GM12801 (cell line): ENCODE data around the gene ITGAL.

Experiments
- CTCF ChIP-seq: IDR thresholded peaks from one replicate; pipeline ENCODE4 v1.5.1; 2011; ENCODE audit warnings: control low read depth; ENCODE audit not compliant: insufficient read length; ENCODE audit errors: extremely low read depth

The ITGAL gene

GRCh38 chr16:30491229-30491628 lies 18.7 kb downstream of the ITGAL start:
- TF ChIP-seq CTCF: no peak

DNA sequence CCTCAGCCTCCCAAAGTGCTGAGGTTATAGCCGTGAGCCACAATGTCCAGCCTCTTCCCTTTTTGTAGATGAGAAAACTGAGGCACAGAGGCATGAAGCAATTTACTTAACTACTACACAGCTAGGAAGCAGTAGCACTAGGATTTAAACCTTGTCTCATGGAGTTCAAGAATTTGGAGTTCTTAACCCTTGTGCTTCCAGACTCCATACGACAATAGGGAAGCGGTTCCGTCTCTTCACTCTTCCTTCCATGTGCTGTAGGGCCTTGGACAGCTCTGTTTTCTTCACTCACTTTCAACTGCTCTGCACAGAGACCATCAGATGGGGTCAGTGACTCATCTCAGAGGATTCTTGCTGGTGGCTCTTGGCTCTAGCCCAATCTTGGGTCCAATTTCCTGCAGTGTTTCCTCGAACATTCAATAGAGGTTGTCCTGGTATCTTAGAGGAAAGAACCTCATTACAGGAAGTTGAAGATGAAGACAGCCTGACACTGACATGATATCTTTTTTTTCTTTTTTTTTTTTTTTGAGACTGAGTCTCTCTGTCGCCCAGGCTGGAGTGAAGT lies 19.3 kb downstream of the ITGAL start:
- TF ChIP-seq CTCF: no peak

- no peak for TF ChIP-seq CTCF
Observed at GRCh38 chr16:30493941-30494488, 21.5 kb downstream of the ITGAL start.

DNA sequence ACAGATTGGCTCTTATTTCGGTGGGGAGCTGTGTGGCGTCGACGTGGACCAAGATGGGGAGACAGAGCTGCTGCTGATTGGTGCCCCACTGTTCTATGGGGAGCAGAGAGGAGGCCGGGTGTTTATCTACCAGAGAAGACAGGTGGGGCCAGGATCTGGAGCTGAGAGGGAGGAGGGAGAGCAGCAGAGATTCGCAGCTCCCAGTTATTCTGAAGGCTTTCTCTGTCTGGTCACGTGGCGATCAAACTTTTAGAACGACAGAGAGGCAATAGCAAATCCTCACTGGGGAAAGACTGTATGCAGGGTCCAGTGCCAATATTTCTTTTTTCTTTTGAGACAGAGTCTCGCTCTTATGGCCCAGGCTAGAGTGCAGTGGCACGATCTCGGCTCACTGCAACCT lies 22.2 kb downstream of the ITGAL start:
- TF ChIP-seq CTCF: no peak

DNA sequence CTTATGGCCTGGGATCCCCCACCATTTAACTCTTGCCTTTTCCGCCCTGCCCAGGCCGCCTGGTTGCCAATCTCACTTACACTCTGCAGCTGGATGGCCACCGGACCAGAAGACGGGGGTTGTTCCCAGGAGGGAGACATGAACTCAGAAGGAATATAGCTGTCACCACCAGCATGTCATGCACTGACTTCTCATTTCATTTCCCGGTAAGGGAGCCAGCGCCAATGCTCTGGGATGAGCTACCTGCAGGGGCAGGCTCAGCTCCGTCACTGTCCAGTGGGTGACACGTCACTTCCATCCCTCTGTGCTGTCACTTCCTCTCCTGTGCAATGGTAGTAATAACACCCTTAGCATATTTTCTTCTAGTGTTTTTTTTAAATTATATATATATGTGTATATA lies 26.7 kb downstream of the ITGAL start:
- no peak for TF ChIP-seq CTCF

- no peak for TF ChIP-seq CTCF
Observed at GRCh38 chr16:30503403-30504296, 31.1 kb downstream of the ITGAL start.

- TF ChIP-seq CTCF: no peak
Observed at GRCh38 chr16:30509081-30509765, 36.7 kb downstream of the ITGAL start.
